Measurements from ENCODE around the gene IL1RAPL2.
"Not testable (repeated sequence)": the region's sequence is repeated elsewhere in the genome, so short reads cannot be mapped to it uniquely, and the experiment has no call there.

IL1RAPL2 gene

GRCh38 chrX:105636667-105637066 lies 1070.7 kb downstream of the IL1RAPL2 start:
- DNase-seq: no peak

- DNase-seq: no peak
These were observed 1079.8 kb downstream of the IL1RAPL2 start for GRCh38 chrX:105645667-105646357.

- DNase-seq: no peak
These were observed 1080.8 kb downstream of the IL1RAPL2 start for GRCh38 chrX:105646592-105647372.

- DNase-seq: no peak
These were observed 1081.8 kb downstream of the IL1RAPL2 start for GRCh38 chrX:105647749-105648148.

GRCh38 chrX:105648732-105649131 lies 1082.7 kb downstream of the IL1RAPL2 start:
- no peak for DNase-seq

GRCh38 chrX:105650577-105650976 lies 1084.6 kb downstream of the IL1RAPL2 start:
- DNase-seq: no peak

GRCh38 chrX:105650986-105651385 lies 1085.0 kb downstream of the IL1RAPL2 start:
- no peak for DNase-seq

GRCh38 chrX:105653891-105654290 lies 1087.9 kb downstream of the IL1RAPL2 start:
- DNase-seq: no peak

- no peak for DNase-seq
These were observed 1092.1 kb downstream of the IL1RAPL2 start for GRCh38 chrX:105658136-105658535.

GRCh38 chrX:105662248-105662647 lies 1096.2 kb downstream of the IL1RAPL2 start:
- no peak for DNase-seq

GRCh38 chrX:105664243-105664642 lies 1098.2 kb downstream of the IL1RAPL2 start:
- no peak for DNase-seq

GRCh38 chrX:105684288-105684687 lies 1118.3 kb downstream of the IL1RAPL2 start:
- not testable (repeated sequence) for DNase-seq

GRCh38 chrX:105694839-105695238 lies 1128.8 kb downstream of the IL1RAPL2 start:
- no peak for DNase-seq

- DNase-seq: no peak
These were observed 1129.5 kb downstream of the IL1RAPL2 start for GRCh38 chrX:105695451-105695850.

- no peak for DNase-seq
These were observed 1130.9 kb downstream of the IL1RAPL2 start for GRCh38 chrX:105696870-105697269.

GRCh38 chrX:105697984-105698781 lies 1132.2 kb downstream of the IL1RAPL2 start:
- DNase-seq: no peak

GRCh38 chrX:105700331-105700730 lies 1134.3 kb downstream of the IL1RAPL2 start:
- no peak for DNase-seq

GRCh38 chrX:105701310-105702052 lies 1135.5 kb downstream of the IL1RAPL2 start:
- no peak for DNase-seq

GRCh38 chrX:105703876-105704275 lies 1137.9 kb downstream of the IL1RAPL2 start:
- DNase-seq: no peak

- DNase-seq: no peak
These were observed 1140.0 kb downstream of the IL1RAPL2 start for GRCh38 chrX:105706041-105706440.

GRCh38 chrX:105711805-105712204 lies 1145.8 kb downstream of the IL1RAPL2 start:
- no peak for DNase-seq

- DNase-seq: no peak
These were observed 1149.7 kb downstream of the IL1RAPL2 start for GRCh38 chrX:105715746-105716145.

Data from activated CD4-positive, alpha-beta T cell treated with anti-CD3 and anti-CD28 coated beads, Interleukin-10, Interleukin-2, amounts not matched to agents 100 ng/mL and 50 ng/mL, durations not matched to agents 16 hours and 8 hours (primary cell).